HEK293 (cell line): ENCODE data around the gene CCDC136.

Experiments used
- CTCF ChIA-PET: fragments of 350-600 bp; formaldehyde crosslinking; extraction: SDS; loops from one replicate; lab custom pipeline; 2021; ENCODE audit warnings: antibody characterized with exemption; lab: Yijun Ruan, JAX
- POLR2A ChIA-PET: fragments of 300-600 bp; formaldehyde crosslinking; extraction: SDS; loops from one replicate; lab custom pipeline; 2020; ENCODE audit warnings: antibody characterized with exemption, inconsistent platforms; lab: Yijun Ruan, JAX
- H3K27ac ChIP-seq: fragments of 200-500 bp; sonication (Bioruptor generic); 2 replicates; pipeline ENCODE4 v1.5.1; 2014; ENCODE audit warnings: low read depth, low read length, control low read depth, inconsistent platforms; ENCODE audit errors: extremely low read depth
- H3K36me3 ChIP-seq, 2 experiments: fragments of 200-500 bp in 1 of 2; sonication (Bioruptor generic) in 1 of 2; 1 replicate in 1 of 2; 2 replicates in 1 of 2; pipeline ENCODE4 v1.5.1; 2014 to 2017; ENCODE audit warnings: inconsistent platforms in 2 of 2, low read length in 2 of 2; ENCODE audit not compliant: control insufficient read depth in 2 of 2, insufficient read depth in 1 of 2
- H3K4me1 ChIP-seq: fragments of 200-500 bp; sonication (Bioruptor generic); 2 replicates; pipeline ENCODE4 v1.5.1; 2014; ENCODE audit warnings: mild to moderate bottlenecking, low read length, inconsistent platforms; ENCODE audit not compliant: control insufficient read depth, insufficient read depth
- H3K4me3 ChIP-seq: 2 replicates; pipeline ENCODE4 v1.5.1; 2011; ENCODE audit warnings: low read depth, mild to moderate bottlenecking, control low read depth, low read length, moderate library complexity
- H3K9me3 ChIP-seq: fragments of 200-500 bp; sonication (Bioruptor generic); 2 replicates; pipeline ENCODE4 v1.5.1; 2014; ENCODE audit warnings: low read depth, low read length, inconsistent platforms; ENCODE audit not compliant: control insufficient read depth, insufficient read depth
- BCL11B ChIP-seq: fragments of 450-650 bp; formaldehyde crosslinking; IDR thresholded peaks from 2 replicates; pipeline ENCODE4 v1.5.1; 2016; ENCODE audit warnings: low read depth, missing biosample characterization, missing genetic modification characterization
- GLIS1 ChIP-seq: fragments of 450-650 bp; formaldehyde crosslinking; IDR thresholded peaks from 2 replicates; pipeline ENCODE4 v1.5.1; 2016; ENCODE audit warnings: missing biosample characterization, missing genetic modification characterization
- GLIS2 ChIP-seq: fragments of 450-650 bp; formaldehyde crosslinking; IDR thresholded peaks from 2 replicates; pipeline ENCODE4 v1.5.1; 2016; ENCODE audit warnings: missing biosample characterization, missing genetic modification characterization
- HIC1 ChIP-seq: fragments of 450-650 bp; formaldehyde crosslinking; IDR thresholded peaks from 2 replicates; pipeline ENCODE4 v1.5.1; 2016; ENCODE audit warnings: missing biosample characterization, missing genetic modification characterization
- HOXD13 ChIP-seq: sonication (generic); formaldehyde crosslinking; IDR thresholded peaks from 2 replicates; pipeline ENCODE4 v1.8.0; 2022; ENCODE audit warnings: missing genetic modification reagents, borderline replicate concordance
- SP2 ChIP-seq: fragments of 450-650 bp; formaldehyde crosslinking; IDR thresholded peaks from 2 replicates; pipeline ENCODE4 v1.5.1; 2016; ENCODE audit warnings: missing biosample characterization, missing genetic modification characterization
- ZBTB48 ChIP-seq: fragments of 450-650 bp; formaldehyde crosslinking; IDR thresholded peaks from 2 replicates; pipeline ENCODE4 v1.5.1; 2016; ENCODE audit warnings: missing biosample characterization, missing genetic modification characterization
- ZFHX2 ChIP-seq: fragments of 450-650 bp; formaldehyde crosslinking; conservative IDR thresholded peaks from 2 replicates; pipeline ENCODE4 v1.5.1; 2016; ENCODE audit warnings: missing biosample characterization, missing genetic modification characterization
- ZNF157 ChIP-seq: fragments of 450-650 bp; formaldehyde crosslinking; IDR thresholded peaks from 2 replicates; pipeline ENCODE4 v1.5.1; 2016; ENCODE audit warnings: missing biosample characterization, missing genetic modification characterization
- ZNF544 ChIP-seq: fragments of 450-650 bp; formaldehyde crosslinking; IDR thresholded peaks from 2 replicates; pipeline ENCODE4 v1.5.0; 2017; ENCODE audit warnings: missing biosample characterization, missing genetic modification characterization
- ZNF629 ChIP-seq: fragments of 450-650 bp; formaldehyde crosslinking; IDR thresholded peaks from 2 replicates; pipeline ENCODE4 v1.5.1; 2017; ENCODE audit warnings: missing biosample characterization, missing genetic modification characterization
- ZNF701 ChIP-seq: fragments of 450-650 bp; formaldehyde crosslinking; IDR thresholded peaks from 2 replicates; pipeline ENCODE4 v1.5.1; 2016; ENCODE audit warnings: missing biosample characterization, missing genetic modification characterization
- ZNF776 ChIP-seq: fragments of 450-650 bp; formaldehyde crosslinking; IDR thresholded peaks from 2 replicates; pipeline ENCODE4 v1.5.0; 2017; ENCODE audit warnings: missing biosample characterization, missing genetic modification characterization, borderline replicate concordance
- ZSCAN23 ChIP-seq: fragments of 450-650 bp; formaldehyde crosslinking; IDR thresholded peaks from 2 replicates; pipeline ENCODE4 v1.5.1; 2016; ENCODE audit warnings: missing biosample characterization, missing genetic modification characterization
- TF ChIP-seq, protein P1 (sequence below): fragments of 450-650 bp; formaldehyde crosslinking; IDR thresholded peaks from 2 replicates; pipeline ENCODE4 v1.5.1; 2017; ENCODE audit warnings: missing biosample characterization, missing genetic modification characterization
- TF ChIP-seq, protein P2 (sequence below): fragments of 450-650 bp; formaldehyde crosslinking; IDR thresholded peaks from 2 replicates; pipeline ENCODE4 v1.5.1; 2016; ENCODE audit warnings: missing biosample characterization, missing genetic modification characterization

Gene CCDC136

DNA sequence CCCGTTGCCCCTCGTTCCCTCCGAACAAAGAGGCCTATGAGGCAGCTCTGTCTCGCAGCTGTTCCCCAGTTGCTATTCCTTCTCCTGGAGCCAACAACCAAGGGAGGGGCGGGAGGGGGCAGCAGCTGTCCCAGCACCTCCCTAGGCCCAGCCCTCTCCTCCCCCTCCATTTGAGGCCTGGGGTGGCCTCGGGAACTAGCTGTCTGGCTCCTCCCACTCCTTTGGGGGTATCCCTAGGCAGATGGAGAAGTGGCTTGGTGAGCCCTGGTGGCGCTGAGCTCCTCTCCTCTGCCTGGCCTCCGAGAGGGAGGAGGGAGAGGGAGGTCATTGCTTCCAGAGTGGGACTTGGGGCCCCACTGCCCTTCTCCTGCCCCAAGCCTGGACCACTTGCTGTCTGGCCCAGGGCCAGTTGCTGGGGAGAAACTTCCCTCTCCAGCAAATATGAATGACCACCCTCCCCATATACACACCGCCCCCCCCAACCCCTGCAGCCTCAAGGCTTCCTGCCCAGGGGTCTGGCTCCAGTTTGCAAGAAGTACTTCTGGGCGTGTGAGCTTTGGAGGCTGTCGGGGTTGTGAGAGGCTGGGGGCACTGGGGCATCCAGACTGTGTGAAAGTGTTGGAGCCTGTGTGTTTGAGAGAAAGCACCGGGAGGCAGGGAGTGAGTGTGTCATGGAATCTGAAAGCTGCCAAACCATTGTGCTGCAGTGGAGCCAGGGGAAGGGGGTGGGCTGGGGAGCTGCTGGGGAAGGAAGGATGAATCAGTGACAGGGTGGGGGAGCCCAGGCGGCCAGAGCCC lies 41.6 kb downstream of the CCDC136 start (continued):
- TF ChIP-seq, protein P1, sequence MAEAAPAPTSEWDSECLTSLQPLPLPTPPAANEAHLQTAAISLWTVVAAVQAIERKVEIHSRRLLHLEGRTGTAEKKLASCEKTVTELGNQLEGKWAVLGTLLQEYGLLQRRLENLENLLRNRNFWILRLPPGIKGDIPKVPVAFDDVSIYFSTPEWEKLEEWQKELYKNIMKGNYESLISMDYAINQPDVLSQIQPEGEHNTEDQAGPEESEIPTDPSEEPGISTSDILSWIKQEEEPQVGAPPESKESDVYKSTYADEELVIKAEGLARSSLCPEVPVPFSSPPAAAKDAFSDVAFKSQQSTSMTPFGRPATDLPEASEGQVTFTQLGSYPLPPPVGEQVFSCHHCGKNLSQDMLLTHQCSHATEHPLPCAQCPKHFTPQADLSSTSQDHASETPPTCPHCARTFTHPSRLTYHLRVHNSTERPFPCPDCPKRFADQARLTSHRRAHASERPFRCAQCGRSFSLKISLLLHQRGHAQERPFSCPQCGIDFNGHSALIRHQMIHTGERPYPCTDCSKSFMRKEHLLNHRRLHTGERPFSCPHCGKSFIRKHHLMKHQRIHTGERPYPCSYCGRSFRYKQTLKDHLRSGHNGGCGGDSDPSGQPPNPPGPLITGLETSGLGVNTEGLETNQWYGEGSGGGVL (tag by site-specific recombination): peak; percentile 89
- TF ChIP-seq ZSCAN23 (tag by site-specific recombination) (no peak), BCL11B (tag by site-specific recombination) (no peak), GLIS1 (tag by site-specific recombination) (peak; percentile 95), ZNF701 (no peak), ZBTB48 (tag by site-specific recombination) (peak; percentile 68; the same call in 1 of the 2 replicates), ZFHX2 (tag by site-specific recombination) (peak; percentile 44; the same call in 1 of the 2 replicates), GLIS2 (tag by site-specific recombination) (peak; percentile 59; the same call in 1 of the 2 replicates)
- TF ChIP-seq, protein P2, sequence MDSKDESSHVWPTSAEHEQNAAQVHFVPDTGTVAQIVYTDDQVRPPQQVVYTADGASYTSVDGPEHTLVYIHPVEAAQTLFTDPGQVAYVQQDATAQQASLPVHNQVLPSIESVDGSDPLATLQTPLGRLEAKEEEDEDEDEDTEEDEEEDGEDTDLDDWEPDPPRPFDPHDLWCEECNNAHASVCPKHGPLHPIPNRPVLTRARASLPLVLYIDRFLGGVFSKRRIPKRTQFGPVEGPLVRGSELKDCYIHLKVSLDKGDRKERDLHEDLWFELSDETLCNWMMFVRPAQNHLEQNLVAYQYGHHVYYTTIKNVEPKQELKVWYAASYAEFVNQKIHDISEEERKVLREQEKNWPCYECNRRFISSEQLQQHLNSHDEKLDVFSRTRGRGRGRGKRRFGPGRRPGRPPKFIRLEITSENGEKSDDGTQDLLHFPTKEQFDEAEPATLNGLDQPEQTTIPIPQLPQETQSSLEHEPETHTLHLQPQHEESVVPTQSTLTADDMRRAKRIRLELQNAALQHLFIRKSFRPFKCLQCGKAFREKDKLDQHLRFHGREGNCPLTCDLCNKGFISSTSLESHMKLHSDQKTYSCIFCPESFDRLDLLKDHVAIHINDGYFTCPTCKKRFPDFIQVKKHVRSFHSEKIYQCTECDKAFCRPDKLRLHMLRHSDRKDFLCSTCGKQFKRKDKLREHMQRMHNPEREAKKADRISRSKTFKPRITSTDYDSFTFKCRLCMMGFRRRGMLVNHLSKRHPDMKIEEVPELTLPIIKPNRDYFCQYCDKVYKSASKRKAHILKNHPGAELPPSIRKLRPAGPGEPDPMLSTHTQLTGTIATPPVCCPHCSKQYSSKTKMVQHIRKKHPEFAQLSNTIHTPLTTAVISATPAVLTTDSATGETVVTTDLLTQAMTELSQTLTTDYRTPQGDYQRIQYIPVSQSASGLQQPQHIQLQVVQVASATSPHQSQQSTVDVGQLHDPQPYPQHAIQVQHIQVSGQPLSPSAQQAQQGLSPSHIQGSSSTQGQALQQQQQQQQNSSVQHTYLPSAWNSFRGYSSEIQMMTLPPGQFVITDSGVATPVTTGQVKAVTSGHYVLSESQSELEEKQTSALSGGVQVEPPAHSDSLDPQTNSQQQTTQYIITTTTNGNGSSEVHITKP: no peak

DNA sequence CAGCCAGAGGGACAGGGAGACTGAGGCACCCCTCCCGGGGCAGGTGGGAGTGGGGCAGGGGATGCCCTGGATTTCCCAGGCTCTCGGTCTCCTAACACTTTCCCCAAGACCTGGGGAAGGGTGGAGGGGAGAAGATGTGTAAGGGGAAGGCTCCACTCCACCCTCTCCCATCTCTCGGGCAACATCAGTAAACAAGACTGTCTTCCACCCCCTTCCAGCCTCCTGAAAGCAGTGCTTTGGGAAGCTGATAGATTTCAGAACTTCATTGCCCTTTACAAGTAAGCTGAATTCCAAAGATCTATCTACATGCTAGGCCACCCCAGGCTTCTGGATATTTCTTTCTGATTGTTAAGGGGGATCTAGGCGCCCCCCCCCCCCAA lies 42.2 kb downstream of the CCDC136 start:
- no peak for TF ChIP-seq ZNF701
- no peak for TF ChIP-seq HIC1 (tag by site-specific recombination)
- TF ChIP-seq HOXD13 (CRISPR knock-in tag): no peak
- TF ChIP-seq ZNF157 (tag by site-specific recombination): no peak
- TF ChIP-seq ZNF776 (tag by site-specific recombination): no peak
- no peak for TF ChIP-seq ZNF629 (tag by site-specific recombination)
- no peak for TF ChIP-seq SP2
- TF ChIP-seq ZNF544 (tag by site-specific recombination): no peak
- CTCF ChIA-PET: interaction anchor here (0.7 to 1.3 kb wide), 3 partner anchors 9 to 71 kb away, joined by 3 read pairs; no protein-coding TSS in a partner anchor
- H3K27ac ChIP-seq: no peak overlapping the region
- H3K9me3 ChIP-seq: no peaks in the 10 kb centered on the region
- H3K4me3 ChIP-seq: no peak overlapping the region
- H3K36me3 ChIP-seq: peaks cover 0 to 44% of the 10 kb centered on the region in 2 experiments; a peak in 1 of 3 replicates
- POLR2A ChIA-PET: no interaction called here
- no peaks in the 10 kb centered on the region for H3K4me1 ChIP-seq
